K562 (cell line): ENCODE measurements around the gene ACP4. TPM values are rescaled to one million over a fixed set of nuclear protein-coding genes. Genes with fewer than 3 reads are reported as not detected.
A peak's percentile ranks its signal among the peaks of the same experiment; 100 is the strongest.

Experiments used
- GABPB2 ChIP-seq: fragments of 250-450 bp; sonication (Bioruptor Pico); conservative IDR thresholded peaks from 2 replicates; pipeline ENCODE4 v1.5.1; 2021; ENCODE audit warnings: mild to moderate bottlenecking
- KHSRP ChIP-seq: fragments of 450-650 bp; IDR thresholded peaks from 2 replicates; pipeline ENCODE4 v1.6.1; 2017
- MAZ ChIP-seq, 2 experiments: fragments of 450-650 bp in 1 of 2; sonication (generic) in 1 of 2; formaldehyde crosslinking; IDR thresholded peaks in 1 of 2; conservative IDR thresholded peaks in 1 of 2; 2 replicates each; pipeline versions ENCODE4 v1.4.0 to v1.5.0; 2020; ENCODE audit warnings: mild to moderate bottlenecking in 1 of 2, missing genetic modification reagents in 1 of 2
- TBP ChIP-seq: optimal IDR thresholded peaks from 2 replicates; pipeline ENCODE3; 2011; ENCODE audit warnings: low read depth, low read length, improper control_type of control experiment
- ZBTB1 ChIP-seq: sonication (generic); formaldehyde crosslinking; IDR thresholded peaks from 2 replicates; pipeline ENCODE4 v1.8.1; 2023; ENCODE audit warnings: missing genetic modification reagents, low read depth, mild to moderate bottlenecking, borderline replicate concordance
- ZNF766 ChIP-seq: fragments of 200-800 bp; sonication (Bioruptor generic); conservative IDR thresholded peaks from 2 replicates; pipeline ENCODE4 v1.6.1; 2016; ENCODE audit warnings: missing genetic modification characterization, missing compliant biosample characterization
- ZNF77 ChIP-seq: fragments of 250-450 bp; sonication (Bioruptor Pico); IDR thresholded peaks from 2 replicates; pipeline ENCODE4 v1.5.0; 2020
- polyA plus RNA-seq, 8 experiments: library from polyadenylated mRNA; depleted of rRNA in 4 of 8; stranded (reverse) in 5 of 8; unstranded in 3 of 8; fragments of >200 nt; fragmentation: Nextera tagmentation in 2 of 8; fragmentation: Illumina TruSeq in 1 of 8; extraction: Ambion mirVana in 2 of 8; extraction: Trizol in 1 of 8; gene quantifications; 2 replicates each; pipeline versions ENCODE4 v1.2.1 to v1.2.3, GENCODE V29; 2011 to 2014; ENCODE audit warnings: inconsistent platforms in 1 of 8, missing spikeins in 1 of 8
- total RNA-seq, 7 experiments: library from RNA; depleted of rRNA in 6 of 7; stranded (reverse); fragments of >200 nt in 6 of 7; fragmentation: Illumina TruSeq in 2 of 7; extraction: Trizol in 2 of 7; gene quantifications; 2 replicates each; pipeline versions ENCODE4 v1.2.1 to v1.2.3, GENCODE V29; 2011 to 2021; ENCODE audit warnings: low replicate concordance in 1 of 7
- TF ChIP-seq, protein P1 (sequence below): IDR thresholded peaks from 2 replicates; pipeline ENCODE4 v1.6.1; 2014; ENCODE audit warnings: antibody characterized with exemption
- TF ChIP-seq, protein P2 (sequence below): fragments of 200-800 bp; sonication (Bioruptor generic); IDR thresholded peaks from 2 replicates; pipeline ENCODE4 v1.6.1; 2017; ENCODE audit warnings: missing genetic modification characterization, missing compliant biosample characterization
- TF ChIP-seq, protein P3 (sequence below): fragments of 250-450 bp; sonication (Bioruptor Pico); IDR thresholded peaks from 2 replicates; pipeline ENCODE4 v1.5.0; 2022; ENCODE audit warnings: mild to moderate bottlenecking
- TF ChIP-seq, protein P4 (sequence below): fragments of 250-450 bp; sonication (Bioruptor Pico); IDR thresholded peaks from 2 replicates; pipeline ENCODE4 v1.4.0; 2020

Gene ACP4
- total and polyA plus RNA-seq, 9 of the 15 experiments (the other 6 are each of a cell fraction or from before 2014, with no cell fraction given): not detected

DNA sequence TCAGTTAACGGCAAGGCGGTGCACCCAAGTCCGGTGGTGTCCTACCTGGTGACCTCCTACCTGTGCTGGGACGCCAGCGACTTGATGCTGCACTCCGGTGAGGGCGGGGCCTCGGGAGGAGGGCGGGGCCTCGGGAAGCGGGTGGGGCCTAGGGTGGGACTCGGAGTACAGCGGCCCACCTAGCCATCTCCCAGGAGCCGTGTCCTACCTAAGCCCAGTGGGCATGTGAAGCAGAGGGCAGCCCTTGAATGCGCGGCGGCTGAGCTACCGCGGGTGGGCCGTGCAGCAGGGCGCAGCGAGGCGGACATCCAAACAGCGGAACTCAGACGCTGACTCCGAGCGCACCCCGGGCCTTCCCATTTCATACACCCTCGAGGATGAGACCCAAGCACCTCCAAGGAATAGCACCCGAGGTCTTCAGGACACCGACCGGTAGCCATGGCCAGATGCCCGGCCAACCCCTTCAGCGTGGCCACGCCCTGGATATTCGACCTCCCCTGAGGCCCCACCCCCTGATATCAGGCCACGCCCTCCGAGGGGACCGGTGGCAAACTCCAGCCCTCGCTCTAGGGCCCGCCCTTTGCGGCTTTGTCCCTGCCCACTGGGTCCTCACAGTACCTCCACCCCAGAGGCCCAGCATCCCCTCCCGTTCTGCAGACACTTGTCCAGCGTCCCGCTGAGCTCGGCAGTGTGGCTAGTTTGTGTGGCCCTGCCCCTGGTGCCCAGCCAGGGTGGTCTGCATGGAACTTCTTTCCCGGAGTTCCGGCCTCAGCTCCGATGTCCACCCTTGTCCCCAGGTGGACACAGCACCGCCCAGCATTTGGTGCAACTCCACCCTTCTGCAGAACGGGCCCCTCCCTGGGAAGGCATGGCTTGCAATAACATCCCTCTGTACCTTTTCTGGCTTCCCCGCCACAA, 28.0 kb downstream of the ACP4 start (continued):
- TF ChIP-seq, protein P1, sequence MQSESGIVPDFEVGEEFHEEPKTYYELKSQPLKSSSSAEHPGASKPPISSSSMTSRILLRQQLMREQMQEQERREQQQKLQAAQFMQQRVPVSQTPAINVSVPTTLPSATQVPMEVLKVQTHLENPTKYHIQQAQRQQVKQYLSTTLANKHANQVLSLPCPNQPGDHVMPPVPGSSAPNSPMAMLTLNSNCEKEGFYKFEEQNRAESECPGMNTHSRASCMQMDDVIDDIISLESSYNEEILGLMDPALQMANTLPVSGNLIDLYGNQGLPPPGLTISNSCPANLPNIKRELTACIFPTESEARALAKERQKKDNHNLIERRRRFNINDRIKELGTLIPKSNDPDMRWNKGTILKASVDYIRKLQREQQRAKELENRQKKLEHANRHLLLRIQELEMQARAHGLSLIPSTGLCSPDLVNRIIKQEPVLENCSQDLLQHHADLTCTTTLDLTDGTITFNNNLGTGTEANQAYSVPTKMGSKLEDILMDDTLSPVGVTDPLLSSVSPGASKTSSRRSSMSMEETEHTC: no peak
- TF ChIP-seq ZBTB1 (CRISPR knock-in tag): no peak; the same call in 1 of the 2 replicates
- TF ChIP-seq, protein P2, sequence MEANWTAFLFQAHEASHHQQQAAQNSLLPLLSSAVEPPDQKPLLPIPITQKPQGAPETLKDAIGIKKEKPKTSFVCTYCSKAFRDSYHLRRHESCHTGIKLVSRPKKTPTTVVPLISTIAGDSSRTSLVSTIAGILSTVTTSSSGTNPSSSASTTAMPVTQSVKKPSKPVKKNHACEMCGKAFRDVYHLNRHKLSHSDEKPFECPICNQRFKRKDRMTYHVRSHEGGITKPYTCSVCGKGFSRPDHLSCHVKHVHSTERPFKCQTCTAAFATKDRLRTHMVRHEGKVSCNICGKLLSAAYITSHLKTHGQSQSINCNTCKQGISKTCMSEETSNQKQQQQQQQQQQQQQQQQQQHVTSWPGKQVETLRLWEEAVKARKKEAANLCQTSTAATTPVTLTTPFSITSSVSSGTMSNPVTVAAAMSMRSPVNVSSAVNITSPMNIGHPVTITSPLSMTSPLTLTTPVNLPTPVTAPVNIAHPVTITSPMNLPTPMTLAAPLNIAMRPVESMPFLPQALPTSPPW (CRISPR knock-in tag): peak; percentile 51; the same call in 1 of the 2 replicates
- TF ChIP-seq MAZ (CRISPR knock-in tag; conservative IDR thresholded peaks at IDR 0.05 in 1 of 2, IDR thresholded peaks at IDR 0.05 in 1 of 2): peak in 1 of 2 experiments; percentile 51; a peak in 3 of 4 replicates
- TF ChIP-seq GABPB2: no peak
- peak; percentile 13 for TF ChIP-seq TBP
- TF ChIP-seq KHSRP: no peak
- TF ChIP-seq, protein P3, sequence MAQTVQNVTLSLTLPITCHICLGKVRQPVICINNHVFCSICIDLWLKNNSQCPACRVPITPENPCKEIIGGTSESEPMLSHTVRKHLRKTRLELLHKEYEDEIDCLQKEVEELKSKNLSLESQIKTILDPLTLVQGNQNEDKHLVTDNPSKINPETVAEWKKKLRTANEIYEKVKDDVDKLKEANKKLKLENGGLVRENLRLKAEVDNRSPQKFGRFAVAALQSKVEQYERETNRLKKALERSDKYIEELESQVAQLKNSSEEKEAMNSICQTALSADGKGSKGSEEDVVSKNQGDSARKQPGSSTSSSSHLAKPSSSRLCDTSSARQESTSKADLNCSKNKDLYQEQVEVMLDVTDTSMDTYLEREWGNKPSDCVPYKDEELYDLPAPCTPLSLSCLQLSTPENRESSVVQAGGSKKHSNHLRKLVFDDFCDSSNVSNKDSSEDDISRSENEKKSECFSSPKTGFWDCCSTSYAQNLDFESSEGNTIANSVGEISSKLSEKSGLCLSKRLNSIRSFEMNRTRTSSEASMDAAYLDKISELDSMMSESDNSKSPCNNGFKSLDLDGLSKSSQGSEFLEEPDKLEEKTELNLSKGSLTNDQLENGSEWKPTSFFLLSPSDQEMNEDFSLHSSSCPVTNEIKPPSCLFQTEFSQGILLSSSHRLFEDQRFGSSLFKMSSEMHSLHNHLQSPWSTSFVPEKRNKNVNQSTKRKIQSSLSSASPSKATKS (CRISPR knock-in tag): no peak
- no peak for TF ChIP-seq ZNF77 (CRISPR knock-in tag)
- TF ChIP-seq, protein P4, sequence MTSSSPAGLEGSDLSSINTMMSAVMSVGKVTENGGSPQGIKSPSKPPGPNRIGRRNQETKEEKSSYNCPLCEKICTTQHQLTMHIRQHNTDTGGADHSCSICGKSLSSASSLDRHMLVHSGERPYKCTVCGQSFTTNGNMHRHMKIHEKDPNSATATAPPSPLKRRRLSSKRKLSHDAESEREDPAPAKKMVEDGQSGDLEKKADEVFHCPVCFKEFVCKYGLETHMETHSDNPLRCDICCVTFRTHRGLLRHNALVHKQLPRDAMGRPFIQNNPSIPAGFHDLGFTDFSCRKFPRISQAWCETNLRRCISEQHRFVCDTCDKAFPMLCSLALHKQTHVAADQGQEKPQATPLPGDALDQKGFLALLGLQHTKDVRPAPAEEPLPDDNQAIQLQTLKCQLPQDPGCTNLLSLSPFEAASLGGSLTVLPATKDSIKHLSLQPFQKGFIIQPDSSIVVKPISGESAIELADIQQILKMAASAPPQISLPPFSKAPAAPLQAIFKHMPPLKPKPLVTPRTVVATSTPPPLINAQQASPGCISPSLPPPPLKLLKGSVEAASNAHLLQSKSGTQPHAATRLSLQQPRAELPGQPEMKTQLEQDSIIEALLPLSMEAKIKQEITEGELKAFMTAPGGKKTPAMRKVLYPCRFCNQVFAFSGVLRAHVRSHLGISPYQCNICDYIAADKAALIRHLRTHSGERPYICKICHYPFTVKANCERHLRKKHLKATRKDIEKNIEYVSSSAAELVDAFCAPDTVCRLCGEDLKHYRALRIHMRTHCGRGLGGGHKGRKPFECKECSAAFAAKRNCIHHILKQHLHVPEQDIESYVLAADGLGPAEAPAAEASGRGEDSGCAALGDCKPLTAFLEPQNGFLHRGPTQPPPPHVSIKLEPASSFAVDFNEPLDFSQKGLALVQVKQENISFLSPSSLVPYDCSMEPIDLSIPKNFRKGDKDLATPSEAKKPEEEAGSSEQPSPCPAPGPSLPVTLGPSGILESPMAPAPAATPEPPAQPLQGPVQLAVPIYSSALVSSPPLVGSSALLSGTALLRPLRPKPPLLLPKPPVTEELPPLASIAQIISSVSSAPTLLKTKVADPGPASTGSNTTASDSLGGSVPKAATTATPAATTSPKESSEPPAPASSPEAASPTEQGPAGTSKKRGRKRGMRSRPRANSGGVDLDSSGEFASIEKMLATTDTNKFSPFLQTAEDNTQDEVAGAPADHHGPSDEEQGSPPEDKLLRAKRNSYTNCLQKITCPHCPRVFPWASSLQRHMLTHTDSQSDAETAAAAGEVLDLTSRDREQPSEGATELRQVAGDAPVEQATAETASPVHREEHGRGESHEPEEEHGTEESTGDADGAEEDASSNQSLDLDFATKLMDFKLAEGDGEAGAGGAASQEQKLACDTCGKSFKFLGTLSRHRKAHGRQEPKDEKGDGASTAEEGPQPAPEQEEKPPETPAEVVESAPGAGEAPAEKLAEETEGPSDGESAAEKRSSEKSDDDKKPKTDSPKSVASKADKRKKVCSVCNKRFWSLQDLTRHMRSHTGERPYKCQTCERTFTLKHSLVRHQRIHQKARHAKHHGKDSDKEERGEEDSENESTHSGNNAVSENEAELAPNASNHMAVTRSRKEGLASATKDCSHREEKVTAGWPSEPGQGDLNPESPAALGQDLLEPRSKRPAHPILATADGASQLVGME (CRISPR knock-in tag): no peak
- TF ChIP-seq ZNF766 (CRISPR knock-in tag): no peak
